ENCODE measurements around the gene GLIS1.

GLIS1 gene

DNA sequence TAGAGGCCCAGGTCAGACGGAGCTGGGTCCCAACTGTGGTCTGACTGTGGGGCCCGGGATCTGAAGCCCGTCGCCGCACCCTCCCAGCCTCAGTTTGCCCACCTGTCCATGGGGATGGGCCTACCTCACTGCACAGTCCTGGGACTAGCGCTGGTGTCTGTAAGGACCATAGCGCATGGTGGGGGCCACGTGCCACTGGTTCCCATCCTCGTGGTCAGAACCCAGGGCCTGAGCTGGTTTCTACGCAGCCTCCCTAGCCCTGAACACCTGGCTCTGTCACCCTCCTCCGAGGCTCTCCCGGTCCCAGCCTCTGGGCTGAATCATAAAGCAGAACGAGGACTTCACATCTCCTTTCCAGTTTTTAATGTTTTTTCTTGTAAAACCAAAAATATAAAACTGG is 233.1 kb downstream of the GLIS1 start:
- ChIA-PET CTCF (no interaction called here), POLR2A (no interaction called here)
- TF ChIP-seq, protein P1, sequence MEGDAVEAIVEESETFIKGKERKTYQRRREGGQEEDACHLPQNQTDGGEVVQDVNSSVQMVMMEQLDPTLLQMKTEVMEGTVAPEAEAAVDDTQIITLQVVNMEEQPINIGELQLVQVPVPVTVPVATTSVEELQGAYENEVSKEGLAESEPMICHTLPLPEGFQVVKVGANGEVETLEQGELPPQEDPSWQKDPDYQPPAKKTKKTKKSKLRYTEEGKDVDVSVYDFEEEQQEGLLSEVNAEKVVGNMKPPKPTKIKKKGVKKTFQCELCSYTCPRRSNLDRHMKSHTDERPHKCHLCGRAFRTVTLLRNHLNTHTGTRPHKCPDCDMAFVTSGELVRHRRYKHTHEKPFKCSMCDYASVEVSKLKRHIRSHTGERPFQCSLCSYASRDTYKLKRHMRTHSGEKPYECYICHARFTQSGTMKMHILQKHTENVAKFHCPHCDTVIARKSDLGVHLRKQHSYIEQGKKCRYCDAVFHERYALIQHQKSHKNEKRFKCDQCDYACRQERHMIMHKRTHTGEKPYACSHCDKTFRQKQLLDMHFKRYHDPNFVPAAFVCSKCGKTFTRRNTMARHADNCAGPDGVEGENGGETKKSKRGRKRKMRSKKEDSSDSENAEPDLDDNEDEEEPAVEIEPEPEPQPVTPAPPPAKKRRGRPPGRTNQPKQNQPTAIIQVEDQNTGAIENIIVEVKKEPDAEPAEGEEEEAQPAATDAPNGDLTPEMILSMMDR (IDR thresholded peaks at IDR 0.05; ENCODE audit: insufficient read depth, low read length, missing control alignments) = no peak
- H3K4me3 ChIP-seq (ENCODE audit: low read depth, low read length) = no peak overlapping the region
- DNase-seq (ENCODE audit: low read depth, low spot score) = no peak

DNA sequence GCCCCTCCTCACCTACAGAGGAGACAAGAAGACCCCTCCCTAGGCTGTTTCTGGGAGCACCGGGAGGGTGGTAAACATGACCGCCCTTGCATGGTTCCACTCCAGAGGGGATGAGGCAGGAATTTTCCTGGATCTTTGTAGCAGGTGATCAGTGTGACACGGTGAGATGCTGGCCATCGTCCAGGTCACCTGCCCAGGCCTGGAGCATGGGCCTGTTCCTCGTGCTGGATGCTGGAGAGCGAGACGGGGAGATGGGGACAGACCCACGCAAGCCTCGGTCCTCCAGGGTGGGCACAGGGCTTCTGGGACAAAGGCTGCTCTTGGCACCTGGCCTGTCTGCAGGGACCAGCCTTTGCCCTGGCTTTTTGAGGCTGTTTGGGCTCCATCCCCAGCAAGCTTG is 233.6 kb downstream of the GLIS1 start:
- ChIA-PET CTCF (no interaction called here), POLR2A (no interaction called here)
- TF ChIP-seq, protein P1 (IDR thresholded peaks at IDR 0.05; ENCODE audit: insufficient read depth, low read length, missing control alignments) = no peak
- no peak overlapping the region for H3K4me3 ChIP-seq (ENCODE audit: low read depth, low read length)
- DNase-seq (ENCODE audit: low read depth, low spot score) = no peak

DNA sequence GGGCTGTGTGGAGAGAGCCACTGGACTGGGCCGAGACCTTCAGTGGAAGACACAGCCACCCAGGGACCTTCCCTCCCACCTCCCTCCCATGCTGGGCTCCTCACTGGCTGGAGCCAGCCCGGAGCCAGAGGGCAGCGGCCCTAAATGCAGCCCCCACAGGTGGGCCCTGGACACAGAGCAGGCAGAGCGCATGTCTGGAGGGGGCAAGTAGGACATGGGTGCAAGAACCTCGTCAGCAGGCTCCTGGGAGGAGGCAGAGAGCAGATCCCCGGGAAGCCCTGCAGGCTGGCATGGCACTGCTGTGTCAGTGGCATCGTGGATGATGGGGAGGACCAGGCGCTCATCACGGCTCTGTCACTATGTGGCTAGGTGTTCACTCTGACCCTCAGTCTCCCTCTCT is 234.1 kb downstream of the GLIS1 start:
- TF ChIP-seq, protein P1 (IDR thresholded peaks at IDR 0.05; ENCODE audit: insufficient read depth, low read length, missing control alignments) = no peak
- no peak for DNase-seq (ENCODE audit: low read depth, low spot score)
- POLR2A ChIA-PET = no interaction called here
- CTCF ChIA-PET = no interaction called here
- H3K4me3 ChIP-seq (ENCODE audit: low read depth, low read length) = no peak overlapping the region

DNA sequence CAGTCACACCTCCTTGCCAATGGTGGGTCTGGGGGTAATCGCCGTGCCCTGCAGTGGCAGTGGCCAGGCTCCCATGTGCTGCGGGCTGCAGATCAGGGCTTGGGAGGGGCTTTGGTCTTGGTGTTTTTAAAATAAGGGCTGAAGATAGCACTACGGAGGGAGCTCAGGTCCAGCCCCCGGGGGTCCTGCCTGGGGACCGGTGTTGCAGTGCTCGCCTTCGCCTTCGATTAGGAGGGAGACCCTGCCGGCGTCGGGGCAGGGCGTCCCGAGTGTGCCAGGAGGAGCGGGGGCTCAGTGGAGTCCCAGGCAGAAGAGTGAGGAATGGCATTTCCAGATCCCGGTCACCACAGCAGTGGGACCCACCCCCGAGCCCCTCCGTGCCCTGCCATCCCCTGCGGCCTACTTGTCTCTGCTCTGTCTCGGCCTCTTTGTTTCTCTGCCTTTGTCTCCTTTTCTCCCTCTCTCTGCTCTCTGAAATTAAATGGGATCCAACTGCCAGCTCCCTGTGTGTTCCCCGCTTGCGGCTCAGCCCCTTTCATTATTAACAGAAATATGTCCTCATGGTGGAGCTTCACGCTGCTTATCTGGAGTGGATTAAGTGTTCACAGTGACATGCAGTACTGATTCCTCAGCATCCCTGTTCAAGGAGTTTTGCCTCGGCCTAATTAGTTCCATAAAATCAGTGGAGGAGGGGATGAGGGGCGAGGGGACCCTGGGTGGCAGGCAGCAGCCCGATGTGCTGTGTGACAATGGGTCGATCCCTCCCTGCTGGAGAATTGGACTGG is 235.3 kb downstream of the GLIS1 start:
- CTCF ChIA-PET = interaction anchor here (0.7 to 1.2 kb wide), 2 partner anchors 12 to 18 kb away, joined by 3 to 4 read pairs; no protein-coding TSS in a partner anchor
- no peak overlapping the region for H3K4me3 ChIP-seq (ENCODE audit: low read depth, low read length)
- POLR2A ChIA-PET = no interaction called here
- TF ChIP-seq, protein P1 (IDR thresholded peaks at IDR 0.05; ENCODE audit: insufficient read depth, low read length, missing control alignments) = no peak
- DNase-seq (ENCODE audit: low read depth, low spot score) = no peak

DNA sequence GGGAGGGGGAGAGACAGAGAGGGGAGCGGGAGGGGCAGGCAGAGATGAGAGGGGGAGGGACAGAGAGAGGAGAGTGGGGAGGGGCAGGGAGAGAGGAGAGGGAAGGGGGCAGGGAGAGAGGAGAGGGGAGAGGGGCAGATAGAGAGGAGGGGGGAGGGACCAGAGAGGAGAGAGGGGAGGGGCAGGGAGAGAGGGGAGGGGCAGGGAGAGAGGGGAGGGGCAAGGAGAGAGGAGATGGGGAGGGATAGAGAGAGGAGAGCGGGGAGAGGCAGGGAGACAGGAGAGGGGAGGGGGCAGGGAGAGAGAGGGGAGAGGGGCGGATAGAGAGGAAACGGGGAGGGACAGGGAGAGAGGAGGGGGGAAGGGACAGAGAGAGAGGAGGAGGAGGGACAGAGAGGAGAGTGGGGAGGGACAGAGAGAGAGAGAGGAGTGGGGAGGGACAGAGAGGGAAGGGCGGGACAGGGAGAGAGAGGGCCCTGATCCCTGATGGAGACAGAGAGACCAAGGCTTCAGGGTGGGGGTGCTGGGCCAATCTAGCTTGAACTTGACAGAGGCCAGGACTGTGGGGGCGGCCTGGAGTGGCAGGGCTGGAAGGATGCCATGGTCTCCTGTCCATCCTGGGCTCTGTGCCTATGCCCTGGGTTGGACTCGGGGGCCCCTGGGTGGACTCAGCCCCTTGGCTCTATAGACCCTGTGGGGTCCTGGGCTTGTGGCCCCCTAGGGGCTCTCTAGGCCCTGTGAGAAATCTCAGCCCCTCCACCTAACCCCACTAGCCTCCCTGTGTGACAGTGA is 236.1 kb downstream of the GLIS1 start:
- POLR2A ChIA-PET = no interaction called here
- H3K4me3 ChIP-seq (ENCODE audit: low read depth, low read length) = no peak overlapping the region
- CTCF ChIA-PET = no interaction called here
- no peak for DNase-seq (ENCODE audit: low read depth, low spot score)
- TF ChIP-seq, protein P1 (IDR thresholded peaks at IDR 0.05; ENCODE audit: insufficient read depth, low read length, missing control alignments) = no peak
